Activated CD4-positive, alpha-beta T cell treated with anti-CD3 and anti-CD28 coated beads for 24 hours (primary cell): ENCODE results near the gene PPP1R27.
A peak's percentile ranks its signal among the peaks of the same experiment; 100 is the strongest.

Experiments
- DNase-seq, 2 donors: peaks; one replicate each; pipeline ENCODE4 v3.0.0-alpha.2; 2020; ENCODE audit warnings: low read depth in 2 of 2

Gene PPP1R27

GRCh38 chr17:81860756-81861568, 26.1 kb upstream of the PPP1R27 start:
- DNase-seq: peak; percentile 97 to 98

- peak in 1 of 2 donors; percentile 94 for DNase-seq
Measured at GRCh38 chr17:81859906-81860755, 25.3 kb upstream of the PPP1R27 start, which contains the start of gene P4HB. TSS of gene P4HB (minus strand) at chr17:81860535. CDS start at chr17:81860471, 64 bp downstream.

DNA sequence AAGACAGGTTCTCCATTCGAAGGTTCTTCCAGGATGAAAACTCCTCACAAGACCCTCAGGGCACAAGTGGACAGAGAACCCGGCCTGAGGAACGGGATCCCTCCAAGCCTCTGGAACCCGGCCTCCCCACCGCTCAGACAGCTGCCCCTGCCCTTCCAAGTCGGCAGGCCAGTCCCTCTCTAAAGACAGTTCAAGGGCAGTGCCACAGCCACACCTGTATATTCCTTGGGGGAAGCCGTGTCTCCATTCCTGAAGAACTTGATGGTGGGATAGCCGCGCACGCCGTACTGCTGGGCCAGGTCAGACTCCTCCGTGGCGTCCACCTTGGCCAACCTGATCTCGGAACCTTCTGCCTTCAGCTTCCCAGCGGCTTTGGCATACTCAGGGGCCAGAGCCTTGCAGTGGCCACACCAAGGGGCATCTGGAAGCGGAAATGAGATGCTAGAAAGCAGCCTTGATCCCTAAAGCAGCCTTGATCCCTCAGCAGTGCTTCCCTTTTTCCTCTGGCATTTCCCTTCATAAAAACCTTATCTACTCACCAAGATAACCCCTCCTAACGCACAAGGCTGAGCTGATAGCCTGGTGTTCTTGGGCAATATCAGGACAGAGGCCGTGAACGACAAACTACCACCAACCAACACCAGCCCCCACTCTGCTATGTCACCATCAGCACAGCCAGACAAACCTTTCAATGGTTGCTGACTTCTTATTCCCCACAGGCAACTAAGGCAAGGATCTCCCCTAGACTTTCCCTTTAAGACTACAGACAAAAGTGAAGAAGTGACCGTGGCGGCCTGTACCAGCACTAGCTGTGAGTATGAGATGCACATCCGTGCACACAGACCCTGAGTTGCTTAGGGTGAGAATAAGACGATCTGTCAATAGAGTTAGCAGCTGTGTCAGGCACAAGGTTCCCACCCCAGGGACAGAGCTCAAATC, 24.4 kb upstream of the PPP1R27 start:
- no peak for DNase-seq

- no peak for DNase-seq
Measured at GRCh38 chr17:81858170-81858966, 23.5 kb upstream of the PPP1R27 start.

DNA sequence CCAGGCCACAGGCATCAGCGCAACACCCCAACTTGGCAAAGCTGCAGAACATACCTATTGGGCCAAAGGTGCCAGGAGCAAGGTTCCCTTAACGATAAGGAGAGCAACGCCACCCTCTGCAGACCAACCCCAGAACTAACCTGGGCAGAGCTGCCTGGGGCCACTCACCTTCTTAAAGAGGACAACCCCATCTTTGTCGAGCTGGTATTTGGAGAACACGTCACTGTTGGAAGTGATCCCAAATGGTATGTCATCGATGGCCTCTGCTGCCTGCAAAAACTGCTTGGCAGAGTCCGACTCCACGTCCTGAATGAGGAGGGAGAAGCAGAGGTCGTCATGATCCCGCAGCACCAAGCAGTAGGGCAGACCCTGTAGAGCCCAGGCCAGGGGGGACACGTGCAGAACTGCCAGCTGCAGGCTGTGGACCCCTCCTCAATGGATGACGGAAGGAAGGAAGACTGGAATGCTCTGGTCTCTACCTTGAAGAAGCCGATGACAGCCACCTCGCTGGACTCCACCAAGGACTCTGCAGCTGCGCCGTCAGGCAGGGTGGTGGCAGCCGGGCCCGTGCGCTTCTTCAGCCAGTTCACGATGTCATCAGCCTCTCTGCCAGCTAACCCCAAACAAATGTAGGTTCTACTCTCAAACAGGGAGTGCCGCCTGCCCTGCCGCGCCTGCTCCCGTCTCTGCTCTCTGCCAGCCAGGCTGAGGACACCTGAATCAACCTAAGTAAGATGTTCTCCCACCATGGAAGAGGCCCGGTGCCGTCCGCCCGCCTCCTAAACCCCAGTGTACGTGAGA, 20.3 kb upstream of the PPP1R27 start:
- DNase-seq: no peak

GRCh38 chr17:81852237-81852636, 17.4 kb upstream of the PPP1R27 start:
- DNase-seq: no peak

GRCh38 chr17:81851423-81851822, 16.6 kb upstream of the PPP1R27 start:
- no peak for DNase-seq

DNA sequence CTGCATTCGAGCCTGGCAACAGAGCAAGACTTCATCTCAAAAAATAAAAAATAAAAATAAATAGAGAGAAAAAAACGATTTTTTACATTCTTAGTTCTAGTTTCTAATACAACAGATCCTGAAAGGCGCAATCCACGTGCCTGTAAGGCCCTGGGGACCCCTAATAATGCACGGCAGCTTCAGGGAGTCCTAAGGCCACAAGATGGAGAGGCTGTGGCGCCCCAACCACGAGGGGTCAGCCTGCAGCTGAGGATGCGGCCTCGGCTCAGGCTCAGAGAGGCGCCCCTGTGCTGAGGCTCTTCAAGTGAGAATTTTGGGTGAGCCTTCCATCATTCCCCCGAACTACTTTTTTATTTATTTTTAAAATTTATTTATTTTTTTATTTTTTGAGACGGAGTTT, 14.6 kb upstream of the PPP1R27 start:
- DNase-seq: no peak

DNA sequence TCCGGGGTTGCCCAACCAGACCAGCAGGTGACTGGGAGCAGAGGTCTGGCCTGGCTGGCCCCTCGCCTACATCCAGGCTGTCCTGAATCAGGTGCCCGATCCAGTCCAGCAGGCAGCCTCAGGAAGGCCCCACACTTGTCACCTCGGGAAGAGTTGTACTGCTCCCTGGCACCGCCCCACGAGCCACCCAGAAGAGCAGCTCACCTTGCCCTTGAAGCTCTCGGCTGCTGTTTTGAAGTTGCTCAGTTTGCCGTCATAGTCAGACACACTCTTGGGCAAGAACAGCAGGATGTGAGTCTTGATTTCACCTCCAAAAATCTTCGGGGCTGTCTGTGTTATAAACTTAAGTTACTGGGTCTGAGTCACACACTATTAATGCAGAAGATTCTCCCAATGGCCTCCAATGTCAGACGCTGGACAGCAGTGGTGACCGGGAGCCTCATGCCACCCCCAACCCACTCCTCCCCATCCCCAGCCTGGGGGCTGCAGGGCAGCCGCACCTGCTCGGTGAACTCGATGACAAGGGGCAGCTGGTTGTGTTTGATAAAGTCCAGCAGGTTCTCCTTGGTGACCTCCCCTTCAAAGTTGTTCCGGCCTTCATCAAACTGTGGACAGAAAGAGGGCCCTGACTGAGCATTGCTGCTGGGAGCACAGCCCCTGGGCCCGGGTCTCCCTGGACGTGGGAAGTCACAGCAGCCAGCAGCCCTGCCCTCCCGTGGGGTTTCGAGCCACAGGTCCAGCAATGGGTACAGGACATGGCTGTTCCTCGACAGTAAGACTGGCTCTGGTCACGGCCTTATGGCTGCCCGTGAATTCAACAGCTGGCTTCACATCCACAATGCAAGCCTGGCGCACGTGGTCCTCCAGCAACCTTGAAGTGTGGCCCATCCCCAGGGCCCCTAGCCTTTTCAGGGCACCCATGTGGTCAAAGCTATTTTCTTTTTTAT, 12.2 kb upstream of the PPP1R27 start:
- DNase-seq: no peak

- no peak for DNase-seq
Measured at GRCh38 chr17:81845881-81846742, 11.3 kb upstream of the PPP1R27 start.

- no peak for DNase-seq
Measured at GRCh38 chr17:81845361-81845760, 10.5 kb upstream of the PPP1R27 start.

DNA sequence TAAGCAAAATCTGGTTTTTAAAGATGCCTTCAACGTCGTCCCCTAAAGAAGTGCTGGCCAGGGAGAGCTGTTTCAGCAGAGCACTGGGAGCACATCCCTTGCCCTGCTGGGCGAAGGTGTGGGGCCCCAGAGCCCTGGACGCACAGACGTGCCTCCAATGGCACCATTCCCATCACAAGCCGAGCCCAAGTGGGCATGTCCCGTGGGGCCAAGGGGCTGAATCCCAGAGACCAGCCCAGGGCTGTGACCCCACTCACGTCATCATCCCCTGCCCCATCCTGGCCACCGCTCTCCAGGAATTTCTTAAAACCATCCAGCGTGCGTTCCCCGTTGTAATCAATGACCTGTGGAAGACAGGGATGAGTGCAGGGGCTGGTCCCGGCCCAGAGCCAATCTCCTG, 10.0 kb upstream of the PPP1R27 start:
- DNase-seq: no peak

DNA sequence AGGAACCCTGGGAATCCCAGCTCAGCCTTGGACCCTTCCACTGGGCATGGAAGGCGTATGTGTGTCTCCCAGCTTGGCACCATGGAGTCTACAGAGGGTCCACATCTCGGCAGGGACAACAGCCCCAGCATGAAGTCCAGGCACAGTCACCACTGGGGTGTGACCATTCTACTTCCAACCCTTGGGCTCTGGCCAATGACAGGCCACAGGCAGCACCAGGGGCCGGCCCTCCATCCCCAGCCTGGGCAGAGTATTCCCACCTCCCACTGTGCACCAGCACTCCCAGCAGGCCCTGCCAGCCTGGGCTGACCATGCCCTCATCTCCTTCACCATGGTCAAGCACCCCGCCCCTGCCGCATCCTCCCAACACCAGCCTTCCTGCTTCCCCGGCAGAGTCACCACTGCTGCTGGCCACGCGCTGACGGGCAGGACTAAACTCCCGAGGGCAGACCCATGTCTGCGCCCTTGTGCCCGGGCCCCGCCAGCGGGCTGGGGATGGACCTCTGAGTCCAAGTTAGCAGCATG, 9.5 kb upstream of the PPP1R27 start:
- no peak for DNase-seq

DNA sequence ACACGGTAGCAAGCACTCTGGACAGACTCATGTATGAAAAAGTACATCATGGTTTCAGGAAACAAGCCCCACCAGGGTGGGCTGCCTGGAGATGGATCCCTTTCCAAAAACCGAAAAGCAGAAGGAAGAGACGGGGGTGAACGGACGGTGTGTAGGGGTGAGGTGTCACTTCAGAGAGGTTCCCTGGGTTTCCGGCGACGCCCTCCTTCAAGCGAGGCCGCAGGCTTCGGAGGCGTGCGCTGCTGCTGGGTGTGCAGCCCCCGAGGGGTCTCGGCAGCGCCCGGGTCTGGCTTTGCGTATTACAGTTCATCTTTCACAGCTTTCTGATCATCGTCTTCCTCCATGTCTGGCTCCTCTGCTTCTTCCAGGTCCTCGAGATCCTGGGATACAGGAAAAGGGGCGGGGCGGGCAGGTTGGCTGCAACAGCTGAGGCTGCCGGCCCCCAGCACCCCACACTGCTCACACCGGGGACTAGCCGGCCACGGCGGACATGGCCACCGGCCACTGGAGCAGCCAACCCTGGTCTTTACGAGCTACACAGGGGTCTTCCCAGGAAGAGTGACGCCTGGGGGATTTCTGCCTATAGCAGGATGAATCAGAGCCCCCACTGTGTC, 9.0 kb upstream of the PPP1R27 start:
- DNase-seq: no peak

- no peak for DNase-seq
Measured at GRCh38 chr17:81842725-81843504, 8.1 kb upstream of the PPP1R27 start.

- DNase-seq: no peak
Measured at GRCh38 chr17:81842378-81842724, 7.5 kb upstream of the PPP1R27 start.

DNA sequence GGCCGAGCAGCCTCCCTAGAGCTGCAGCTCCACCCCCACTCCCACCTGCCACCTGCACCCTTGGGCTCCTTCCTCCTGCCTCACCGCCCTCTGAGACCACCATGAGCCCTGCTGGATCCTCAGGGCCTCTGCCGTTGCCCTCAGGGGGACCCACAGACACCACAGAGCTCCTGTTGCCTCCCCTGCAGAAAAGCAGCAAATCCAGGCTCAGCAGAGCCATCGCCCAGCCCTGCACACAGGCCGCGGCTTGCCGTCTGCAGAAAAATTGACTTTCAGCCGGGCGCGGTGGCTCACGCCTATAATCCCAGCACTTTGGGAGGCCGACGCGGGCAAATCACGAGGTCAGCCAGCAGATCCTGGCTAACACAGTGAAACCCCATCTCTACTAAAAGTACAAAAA, 7.0 kb upstream of the PPP1R27 start:
- no peak for DNase-seq
